ENCODE data around the gene RHBDD1. TPM values are rescaled to one million over a fixed set of nuclear protein-coding genes. Genes with fewer than 3 reads are reported as not detected.

RHBDD1 gene
- polyA plus RNA-seq, 1 of the 3 experiments (the other 2 are of a cell fraction): 10.3 TPM

GRCh38 chr2:226983895-226984749 is 148.3 kb downstream of the RHBDD1 start:
- Histone ChIP-seq H3K9me3 (no peaks in the 10 kb centered on the region), H3K36me3 (replicated peaks in 1 of 2; ENCODE audit: control insufficient read depth in 1 of 2, insufficient read depth in 2 of 2, low read length in 1 of 2) (no peaks in the 10 kb centered on the region), H3K27me3 (ENCODE audit: insufficient read depth) (no peaks in the 10 kb centered on the region), H3K79me2 (ENCODE audit: insufficient read depth) (no peaks in the 10 kb centered on the region), H3K27ac (ENCODE audit: low read depth in 2 of 2, low read length in 1 of 2) (no peak overlapping the region), H3K4me3 (ENCODE audit: low read depth in 2 of 2, low read length in 1 of 2) (no peak overlapping the region), H3K4me1 (ENCODE audit: control insufficient read depth in 1 of 2, insufficient read depth in 2 of 2, low read depth in 1 of 2, low read length in 1 of 2) (peaks cover 0 to 5% of the 10 kb centered on the region in 2 experiments; a peak in 2 of 4 replicates), H3F3A (replicated peaks; ENCODE audit: insufficient read depth) (no peaks in the 10 kb centered on the region), H4K20me1 (ENCODE audit: insufficient read depth) (no peaks in the 10 kb centered on the region), H3K9me2 (no peaks in the 10 kb centered on the region), H2AFZ (ENCODE audit: low read depth) (no peak overlapping the region), H3K9ac (no peak overlapping the region), H3K4me2 (no peak overlapping the region)
- 93% methylated on average over 9 of the region's 12 CpGs for WGBS (ENCODE audit: low lambda C conversion rate)
- DNase-seq: no peak
- POLR2A ChIA-PET: no interaction called here
- TF ChIP-seq ELF1 (IDR thresholded peaks at IDR 0.05) (no peak), EZH2phosphoT487 (IDR thresholded peaks at IDR 0.05; ENCODE audit: borderline replicate concordance, low read depth) (no peak), JUND (IDR thresholded peaks at IDR 0.05) (no peak), TCF12 (IDR thresholded peaks at IDR 0.05) (no peak), TAF1 (IDR thresholded peaks at IDR 0.05; ENCODE audit: borderline replicate concordance, low read depth, low read length) (no peak)
- CTCF ChIA-PET: interaction anchor here (1.2 to 2.3 kb wide), 10 partner anchors 10 to 1095 kb away, joined by 3 to 10 read pairs (median 5); partner anchors contain the start of gene IRS1

GRCh38 chr2:226984750-226985582 is 149.1 kb downstream of the RHBDD1 start:
- Histone ChIP-seq H3K9ac (no peak overlapping the region), H3K4me2 (no peak overlapping the region), H3K27me3 (ENCODE audit: insufficient read depth) (no peaks in the 10 kb centered on the region), H3K27ac (ENCODE audit: low read depth in 2 of 2, low read length in 1 of 2) (no peak overlapping the region), H3K36me3 (replicated peaks in 1 of 2; ENCODE audit: control insufficient read depth in 1 of 2, insufficient read depth in 2 of 2, low read length in 1 of 2) (no peaks in the 10 kb centered on the region), H3K4me1 (ENCODE audit: control insufficient read depth in 1 of 2, insufficient read depth in 2 of 2, low read depth in 1 of 2, low read length in 1 of 2) (peaks cover 0 to 5% of the 10 kb centered on the region in 2 experiments; a peak in 2 of 4 replicates), H3F3A (replicated peaks; ENCODE audit: insufficient read depth) (no peaks in the 10 kb centered on the region), H4K20me1 (ENCODE audit: insufficient read depth) (no peaks in the 10 kb centered on the region), H3K4me3 (ENCODE audit: low read depth in 2 of 2, low read length in 1 of 2) (no peak overlapping the region), H3K9me3 (no peaks in the 10 kb centered on the region), H2AFZ (ENCODE audit: low read depth) (no peak overlapping the region), H3K79me2 (ENCODE audit: insufficient read depth) (no peaks in the 10 kb centered on the region), H3K9me2 (no peaks in the 10 kb centered on the region)
- 32% methylated on average over 8 of the region's 8 CpGs for WGBS (ENCODE audit: low lambda C conversion rate)
- peak; percentile 78 for TF ChIP-seq CTCF (IDR thresholded peaks at IDR 0.05)
- TF ChIP-seq RCOR1 (IDR thresholded peaks at IDR 0.05; ENCODE audit: low read length): peak; percentile 10; the same call in 1 of the 2 replicates
- peak; percentile 86 for TF ChIP-seq SMC3 (IDR thresholded peaks at IDR 0.05; ENCODE audit: low read depth, low read length)
- TF ChIP-seq CHD2 (IDR thresholded peaks at IDR 0.05; ENCODE audit: low read length, partially characterized antibody): peak; percentile 38
- no peak for TF ChIP-seq FOXJ3 (CRISPR knock-in tag; IDR thresholded peaks at IDR 0.05)
- TF ChIP-seq RAD21 (IDR thresholded peaks at IDR 0.05; ENCODE audit: low read length): peak; percentile 93
- ChIA-PET POLR2A (no interaction called here), CTCF (interaction anchor here (0.5 to 2.1 kb wide), 44 partner anchors 9 to 1324 kb away, joined by 3 to 12 read pairs (median 4); partner anchors contain the start of gene IRS1)
- peak; percentile 53 for DNase-seq

Data from SK-N-SH (cell line).